ENCODE results near the gene PRM1. TPM values are rescaled to one million over a fixed set of nuclear protein-coding genes. Genes with fewer than 3 reads are reported as not detected.
A peak's percentile ranks its signal among the peaks of the same experiment; 100 is the strongest.

The PRM1 gene
- total and polyA plus RNA-seq, 2 of the 8 experiments (the other 6 are each of a cell fraction or from before 2014, with no cell fraction given): 0.54 to 0.82 TPM

GRCh38 chr16:11290102-11290893 is 9.2 kb upstream of the PRM1 start:
- H3K4me3 ChIP-seq (ENCODE audit: extremely low read depth in 1 of 4, insufficient read depth in 2 of 4, low read depth in 3 of 4, low read length in 4 of 4): no peak overlapping the region
- no peaks in the 10 kb centered on the region for H3K79me1 ChIP-seq (ENCODE audit: low read depth, low read length)
- H2AK5ac ChIP-seq (ENCODE audit: low read depth, low read length): 0 out of 2 replicates have a peak overlapping the region, but pooled peaks have one; percentile 82
- ChIA-PET POLR2A (ENCODE audit: partially characterized antibody) (interaction anchor here (1.2 to 1.8 kb wide), 2 partner anchors 33 to 34 kb away, joined by 3 to 9 read pairs; partner anchors contain the start of gene SOCS1), CTCF (ENCODE audit: partially characterized antibody) (interaction anchor here (2.4 kb wide), 1 partner anchor 34 kb away, joined by 7 read pairs; the partner anchor contains the start of gene SOCS1)
- no peak overlapping the region for H3K9ac ChIP-seq (replicated peaks in 1 of 4; ENCODE audit: extremely low read depth in 1 of 4, low read depth in 3 of 4, low read length in 3 of 4)
- peak overlapping the region; percentile 12 for H3K56ac ChIP-seq (replicated peaks; ENCODE audit: insufficient read length, low read depth, low read length)
- peak overlapping the region; percentile 97; the same call in 1 of the 2 replicates for H2BK15ac ChIP-seq (ENCODE audit: low read length)
- no peak overlapping the region for H3K4ac ChIP-seq (replicated peaks; ENCODE audit: insufficient read length, low read depth, low read length)
- no peaks in the 10 kb centered on the region for H4K20me1 ChIP-seq (replicated peaks in 1 of 2; ENCODE audit: control insufficient read depth in 1 of 2, insufficient read depth in 2 of 2, low read length in 2 of 2)
- H3K4me1 ChIP-seq (replicated peaks in 1 of 4; ENCODE audit: control insufficient read depth in 3 of 4, insufficient read depth in 4 of 4, low read length in 3 of 4): peaks cover 0 to 5% (median under 1%) of the 10 kb centered on the region in 4 experiments; a peak in 4 of 7 replicates
- 0 out of 2 replicates have a peak overlapping the region, but pooled peaks have one; percentile 90 for H2BK20ac ChIP-seq (ENCODE audit: low read length)
- H3K27me3 ChIP-seq (replicated peaks in 1 of 4; ENCODE audit: control insufficient read depth in 3 of 4, extremely low read depth in 1 of 4, insufficient read depth in 3 of 4, low read length in 3 of 4): peaks cover 0 to 2% (median 1%) of the 10 kb centered on the region in 4 experiments; a peak in 1 of 7 replicates
- H2BK120ac ChIP-seq (replicated peaks; ENCODE audit: low read depth, low read length): peak overlapping the region; percentile 47
- no peak overlapping the region for H3K27ac ChIP-seq (ENCODE audit: low read depth, low read length)
- no peak overlapping the region for H2AFZ ChIP-seq (ENCODE audit: low read length)
- H4K5ac ChIP-seq (ENCODE audit: insufficient read length, low read depth, low read length): no peak overlapping the region
- peak overlapping the region; percentile 97; the same call in 1 of the 2 replicates for H2BK12ac ChIP-seq (ENCODE audit: low read depth, low read length)
- no peaks in the 10 kb centered on the region for H3K36me3 ChIP-seq (ENCODE audit: control insufficient read depth in 2 of 4, insufficient read depth in 4 of 4, low read length in 3 of 4)
- H4K91ac ChIP-seq (replicated peaks; ENCODE audit: insufficient read length, low read length): peak overlapping the region; percentile 14
- no peaks in the 10 kb centered on the region; a peak in 1 of 4 replicates for H3K9me3 ChIP-seq (ENCODE audit: insufficient read depth in 2 of 2, low read depth in 1 of 2, low read length in 1 of 2)
- H3K18ac ChIP-seq (ENCODE audit: extremely low read depth, low read length): peak overlapping the region; percentile 48; the same call in 1 of the 2 replicates
- no peaks in the 10 kb centered on the region for H3K23me2 ChIP-seq (ENCODE audit: low read depth, low read length)
- H3K14ac ChIP-seq (ENCODE audit: insufficient read length): no peak overlapping the region
- H3K79me2 ChIP-seq (ENCODE audit: control insufficient read depth in 1 of 2, insufficient read depth in 2 of 2, low read length in 2 of 2): no peaks in the 10 kb centered on the region
- FAIRE-seq (no peak), DNase-seq (ENCODE audit: low read depth in 1 of 2, low spot score in 2 of 2) (no peak)
- no peak overlapping the region for H4K8ac ChIP-seq (ENCODE audit: extremely low read depth, insufficient read depth, low read length)
- H3K4me2 ChIP-seq (ENCODE audit: insufficient read depth in 1 of 2, low read depth in 2 of 2, low read length in 2 of 2): no peak overlapping the region
- peak overlapping the region; percentile 87; the same call in 1 of the 2 replicates for H2BK5ac ChIP-seq (ENCODE audit: low read depth, low read length)
- 90% methylated on average over 8 of the region's 8 CpGs; no CpG with 5 or more reads in 1 of the 2 experiments for WGBS, 2 experiments (ENCODE audit: extremely low coverage in 1 of 2, insufficient coverage in 1 of 2, insufficient read length in 1 of 2, insufficient replicate concordance in 2 of 2, low coverage in 1 of 2, low lambda C conversion rate in 2 of 2, missing lambda C conversion rate in 1 of 2)
- H3K23ac ChIP-seq (ENCODE audit: insufficient read length): no peak overlapping the region
- TF ChIP-seq YY1 (IDR thresholded peaks at IDR 0.05; ENCODE audit: low read depth, low read length) (no peak), BCL11A (IDR thresholded peaks at IDR 0.05; ENCODE audit: low read depth in 2 of 2, low read length in 2 of 2) (no peak), TAF1 (IDR thresholded peaks at IDR 0.05; ENCODE audit: low read depth, low read length) (no peak), EZH2 (IDR thresholded peaks at IDR 0.05; ENCODE audit: low read depth, low read length, severe bottlenecking) (no peak), KDM1A (IDR thresholded peaks at IDR 0.05; ENCODE audit: borderline replicate concordance, low read length) (no peak), SRF (IDR thresholded peaks at IDR 0.05; ENCODE audit: low read depth, low read length) (no peak)

Data from H1 (cell line).